SKM-1 (cell line): ENCODE results near the gene ACTRT1.

Experiments
- DNase-seq: peaks from one replicate; lab custom pipeline; 2025; ENCODE audit not compliant: unreplicated experiment; lab: John Stamatoyannopoulos, UW

ACTRT1 gene

GRCh38 chrX:128052303-128052702 lies at the start of gene ACTRT1:
Gene ACTRT1 (minus strand): TSS chrX:128052403. CDS start chrX:128052206, 197 bp downstream.
- DNase-seq, result no peak

DNA sequence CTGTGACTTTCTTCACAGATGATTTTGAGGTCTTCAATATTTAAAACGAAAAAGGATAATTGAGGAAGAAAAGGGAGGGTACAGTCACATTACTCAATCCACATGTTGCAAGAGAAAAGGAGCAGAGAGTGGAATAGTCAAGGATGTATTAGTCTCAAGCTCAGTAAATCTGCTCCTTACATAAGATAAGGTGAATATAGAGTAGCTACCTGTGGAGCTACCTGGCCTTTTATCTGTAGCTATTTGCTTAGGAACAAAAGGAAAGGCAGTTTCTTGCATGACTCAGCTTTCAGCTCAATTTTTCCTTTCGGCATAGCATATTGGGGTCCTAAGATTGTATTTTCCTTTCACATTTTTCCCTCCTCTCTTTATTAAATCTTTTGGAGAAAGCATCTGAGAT lies 26.3 kb upstream of the ACTRT1 start:
- no peak for DNase-seq

- DNase-seq, result no peak
Measured at GRCh38 chrX:128057421-128057820, 5.2 kb upstream of the ACTRT1 start.

- DNase-seq, result no peak
Measured at GRCh38 chrX:128051526-128051925, 677 bp downstream of the ACTRT1 start.

GRCh38 chrX:128035318-128035717 lies 16.9 kb downstream of the ACTRT1 start:
- DNase-seq, result no peak

DNA sequence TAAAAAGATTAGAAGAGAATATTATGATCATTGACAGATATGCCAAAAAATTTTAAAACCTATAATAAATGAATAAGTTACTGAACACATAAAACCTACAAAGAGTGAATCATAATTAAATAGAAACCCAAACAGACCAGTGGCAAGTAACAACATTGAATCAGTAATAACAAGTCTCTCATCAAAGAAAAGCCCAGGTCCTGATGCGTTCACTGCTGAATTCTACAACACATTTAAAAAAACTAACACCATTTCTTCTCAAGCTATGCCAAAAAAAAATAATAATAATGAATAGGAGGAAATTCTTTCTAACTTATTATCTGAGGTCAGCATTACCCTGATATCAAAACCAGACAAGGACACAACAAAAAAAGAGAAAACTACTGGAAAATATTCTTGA lies 30.6 kb downstream of the ACTRT1 start:
- no peak for DNase-seq

DNA sequence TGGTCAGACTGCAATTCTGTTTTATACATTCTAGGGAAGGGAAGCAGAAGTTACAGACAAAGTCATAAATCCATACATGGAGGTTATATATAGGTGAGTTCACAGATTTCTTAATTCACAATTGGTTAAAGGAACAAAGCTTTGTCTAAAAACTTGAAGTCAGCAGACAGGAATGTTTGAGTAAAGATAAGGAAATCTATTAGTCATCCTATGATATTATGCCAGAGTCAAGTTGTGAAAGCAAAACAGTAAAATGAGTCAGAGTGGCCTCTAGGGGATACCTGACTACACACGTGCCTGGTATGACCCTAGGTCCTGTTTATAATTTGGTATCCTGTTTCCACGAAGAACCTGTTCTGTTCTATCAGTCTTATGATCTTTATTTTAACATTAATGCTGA lies 31.5 kb downstream of the ACTRT1 start:
- DNase-seq, result no peak

- DNase-seq, result no peak
Measured at GRCh38 chrX:128019218-128019617, 33.0 kb downstream of the ACTRT1 start.

DNA sequence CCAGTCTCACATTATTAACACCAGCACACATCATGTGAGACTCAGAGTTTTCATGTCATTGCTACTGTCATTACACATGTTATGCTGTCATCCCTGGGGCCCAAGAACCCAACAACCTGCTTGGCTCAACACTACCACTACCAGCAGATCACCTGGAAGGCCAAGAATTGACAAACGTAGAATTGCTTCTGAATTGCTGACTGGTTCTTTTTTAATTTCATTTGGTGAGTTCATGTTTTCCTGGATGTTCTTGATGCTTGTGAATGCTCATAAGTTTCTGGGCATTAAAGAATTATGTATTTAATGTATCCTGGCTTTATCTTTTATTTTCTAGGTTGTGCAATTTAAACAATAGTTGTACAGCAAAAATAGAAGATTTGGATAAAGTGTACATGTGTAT lies 40.2 kb downstream of the ACTRT1 start:
- DNase-seq, result no peak

DNA sequence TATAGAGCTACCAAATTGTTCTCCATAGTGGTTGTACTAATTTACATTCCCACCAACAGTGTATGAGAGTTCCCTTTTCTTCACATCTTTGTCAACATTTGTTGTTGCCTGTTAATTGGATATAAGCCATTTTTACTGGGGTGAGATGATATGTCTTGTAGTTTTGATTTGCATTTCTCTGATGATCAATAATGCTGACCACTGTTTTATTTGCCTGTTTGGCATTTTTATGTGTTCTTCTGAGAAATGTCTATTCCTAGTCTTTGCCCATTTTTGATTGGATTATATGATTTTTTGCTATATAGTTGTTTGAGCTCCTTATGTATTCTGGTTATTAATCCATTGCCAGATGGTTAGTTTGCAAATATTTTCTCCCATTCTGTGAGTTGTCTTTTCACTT lies 44.3 kb downstream of the ACTRT1 start:
- DNase-seq, result no peak
